Heart right ventricle (tissue), 16 donors: Measurements from ENCODE around the gene ATP6V0D1. TPM values are rescaled to one million over a fixed set of nuclear protein-coding genes. Genes with fewer than 3 reads are reported as not detected.

Experiments used
- ATAC-seq, 8 donors: fragments of 200-7000 bp; cut with Tn5 transposase; one replicate each; pipeline ENCODE4 v1.9.1; 2020; ENCODE audit warnings: mild to moderate bottlenecking in 8 of 8, moderate library complexity in 8 of 8, moderate number of reproducible peaks in 1 of 8
- DNase-seq, 2 donors: peaks; one replicate each; pipeline ENCODE4 v3.0.0-alpha.2; 2020
- H3K27ac ChIP-seq, 10 donors: fragments of 200-600 bp; sonication (generic) in 2 of 10; one replicate each; pipeline versions ENCODE4 v1.5.0 to v1.8.0; 2020 to 2022; ENCODE audit warnings: mild to moderate bottlenecking in 3 of 10
- H3K27me3 ChIP-seq, 7 donors: fragments of 200-600 bp; one replicate each; pipeline ENCODE4 v1.8.0; 2021 to 2022; ENCODE audit warnings: mild to moderate bottlenecking in 2 of 7
- H3K36me3 ChIP-seq, 9 donors: fragments of 200-600 bp; sonication (generic) in 1 of 9; one replicate each; pipeline versions ENCODE4 v1.5.0 to v1.8.0; 2020 to 2022; ENCODE audit warnings: mild to moderate bottlenecking in 2 of 9
- H3K4me1 ChIP-seq, 9 donors: fragments of 200-600 bp; sonication (generic) in 1 of 9; one replicate each; pipeline versions ENCODE4 v1.5.0 to v1.8.0; 2020 to 2022; ENCODE audit warnings: mild to moderate bottlenecking in 4 of 9
- H3K4me3 ChIP-seq, 10 donors: fragments of 200-600 bp; sonication (generic) in 2 of 10; one replicate each; pipeline versions ENCODE4 v1.5.0 to v1.8.0; 2020 to 2022; ENCODE audit warnings: mild to moderate bottlenecking in 7 of 10, moderate library complexity in 2 of 10
- H3K9me3 ChIP-seq, 11 donors: fragments of 200-600 bp in 10 of 11; sonication (generic) in 2 of 11; one replicate each; pipeline versions ENCODE4 v1.5.0 to v1.8.0; 2013 to 2022; ENCODE audit warnings: mild to moderate bottlenecking in 2 of 11, control low read depth in 1 of 11, moderate library complexity in 1 of 11
- WGBS, 2 donors: extraction: QIAGEN DNeasy Blood & Tissue Kit; methylation state at CpG; one replicate each; pipeline ENCODE4 v1.1.7; 2013; ENCODE audit warnings: inconsistent platforms in 1 of 2; 5-methylcytosine and 5-hydroxymethylcytosine counted together
- intact Hi-C, 10 donors: fragments of 100-400 bp; cut with DNase I; formaldehyde crosslinking; loops; one replicate each; pipeline versions ENCODE4 v1.11.1 to v1.14.2; 2022
- long read RNA-seq, 3 donors: library from polyadenylated mRNA; unstranded; transcript quantifications; one replicate each; pipeline ENCODE4 v2.0.0, GENCODE V29; 2020 to 2021
- polyA plus RNA-seq, 2 donors: library from polyadenylated mRNA; stranded (reverse); fragments of 200-250 nt; gene quantifications; one replicate each; pipeline ENCODE4 v1.2.3, GENCODE V29; 2013
- total RNA-seq, 10 donors: library from RNA; stranded (reverse); fragmentation: NEBNext Ultra II Directional in 3 of 10; extraction: Animal tissue kit (Norgen Biotek cat#: 25700) in 3 of 10; gene quantifications; one replicate each; pipeline versions ENCODE4 v1.2.1 to v1.2.4, GENCODE V29; 2021 to 2023
- TF ChIP-seq, protein P1 (sequence below), 9 donors: fragments of 200-600 bp; sonication (generic) in 2 of 9; IDR thresholded peaks; one replicate each; pipeline versions ENCODE4 v1.5.0 to v1.8.0; 2021 to 2022; ENCODE audit warnings: antibody characterized with exemption in 9 of 9, mild to moderate bottlenecking in 5 of 9, moderate library complexity in 1 of 9
- donor health status: Arrhythmogenic right ventricular cardiomyopathy.
- donor health status: ischemic (EF 13 %, LVEDD 7.1; RV severe dilation, severe dysfunction).
- donor health status: healthy with polysubstance abuse.
- donor health status: DM: no; HTN: yes; CAD: no.
- donor health status: DM: no; HTN: no; CAD: no.
- donor health status: ischemic (EF 25% LVEDD 6.9; RV normal size, moderate dysfunction).
- donor health status: ischemic (EF 25% LVEDD 5.7; RV mildly dilated, moderate dysfunction).
- donor health status: healthy.
- donor health status: DM: yes; HTN: yes; CAD: no.
- donor health status: Ischemic cardiomyopathy.
- donor health status: ischemic (EF 35%, LVEDD 5.7; RV mildly dilated, moderate dysfunction).
- donor health status: nonischemic (EF 11% LVEDD 7.7; RV severe dilation, severe dysfunction).
- donor health status: DM: yes; HTN: yes; CAD: no.
- donor health status: PGD.
- donor health status: ischemic (EF 29% LVEDD 5.4; RV normal size, mild dysfunction).
- donor health status: nonischemic (EF 23%, LVEDD 6.1; RV moderate dilation, normal function).

ATP6V0D1 gene
- 10 to 100 TPM; 57.4 to 84.7 (median 67.5) TPM for total RNA-seq
- 10 to 100 TPM; 12.8 to 73.3 TPM for polyA plus RNA-seq
- long read RNA-seq, donor 1, transcript ATP6V0D1-201 (8 exons, 1,716 nt), result major isoform, 111 of 125 reads
- long read RNA-seq, donor 1, partial matches to known transcripts, result 5 of 125 reads
- long read RNA-seq, donor 1, other reads (novel, unspliced or antisense), result 8 of 125 reads
- long read RNA-seq, donor 2, transcript ATP6V0D1-201 (8 exons, 1,716 nt), result major isoform, 107 of 117 reads
- long read RNA-seq, donor 2, partial matches to known transcripts, result 4 of 117 reads
- long read RNA-seq, donor 2, other reads (novel, unspliced or antisense), result 6 of 117 reads
- long read RNA-seq, donor 3, transcript ATP6V0D1-201 (8 exons, 1,716 nt), result major isoform, 251 of 263 reads
- long read RNA-seq, donor 3, partial matches to known transcripts, result 0 of 263 reads
- long read RNA-seq, donor 3, other reads (novel, unspliced or antisense), result 12 of 263 reads

DNA sequence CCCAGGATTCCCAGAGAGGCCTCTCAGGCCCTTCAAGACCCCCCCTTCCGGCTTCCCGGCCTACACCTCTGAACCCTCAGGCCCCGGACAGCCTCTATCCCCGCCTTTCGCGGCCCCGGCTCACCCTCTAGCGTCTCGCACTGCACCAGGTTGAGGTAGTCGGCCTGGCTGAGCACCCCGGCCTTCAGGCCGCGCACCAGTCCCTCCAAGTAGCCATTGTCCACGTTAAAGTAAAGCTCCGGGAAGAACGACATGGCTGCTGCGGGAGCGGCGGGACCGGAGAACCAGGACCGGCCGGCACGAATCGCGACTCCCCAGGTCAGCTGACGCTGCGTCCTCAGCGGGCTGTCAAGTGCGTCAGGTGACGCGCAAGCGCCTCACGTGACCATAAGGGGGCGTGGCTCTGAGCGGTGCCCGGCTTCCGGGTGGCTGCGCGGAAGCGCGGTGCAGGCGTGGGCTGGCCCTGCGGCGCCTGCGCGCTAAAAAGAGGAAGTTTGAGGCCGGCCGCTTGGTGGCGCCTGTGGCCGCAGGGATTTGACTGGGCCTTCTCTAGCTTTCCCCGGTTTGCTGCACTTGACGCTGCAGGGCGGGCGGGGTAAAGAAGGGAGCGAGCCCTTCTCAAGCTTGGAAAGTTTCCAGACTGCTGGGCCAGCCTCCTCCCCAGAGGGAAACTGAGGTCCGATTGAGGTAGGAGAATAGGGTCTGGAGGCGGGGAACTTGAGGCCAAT lies at the start of gene ATP6V0D1:
Gene ATP6V0D1, minus strand, starts transcription at position 325 of the 728 bp plus-strand sequence. Its CDS starts 71 bp downstream, at position 254.
- H3K4me3 ChIP-seq, result peak within 1 kb of the TSS; percentile 70 to 99 (median 90)
- peaks cover 0 to 23% (median 11%) of the 10 kb centered on the region in 9 donors for H3K36me3 ChIP-seq
- ATAC-seq (peak; percentile 96 to 98 (median 97)), DNase-seq (peak; percentile 98 to 99)
- no peaks in the 10 kb centered on the region for H3K27me3 ChIP-seq
- TF ChIP-seq, protein P1, sequence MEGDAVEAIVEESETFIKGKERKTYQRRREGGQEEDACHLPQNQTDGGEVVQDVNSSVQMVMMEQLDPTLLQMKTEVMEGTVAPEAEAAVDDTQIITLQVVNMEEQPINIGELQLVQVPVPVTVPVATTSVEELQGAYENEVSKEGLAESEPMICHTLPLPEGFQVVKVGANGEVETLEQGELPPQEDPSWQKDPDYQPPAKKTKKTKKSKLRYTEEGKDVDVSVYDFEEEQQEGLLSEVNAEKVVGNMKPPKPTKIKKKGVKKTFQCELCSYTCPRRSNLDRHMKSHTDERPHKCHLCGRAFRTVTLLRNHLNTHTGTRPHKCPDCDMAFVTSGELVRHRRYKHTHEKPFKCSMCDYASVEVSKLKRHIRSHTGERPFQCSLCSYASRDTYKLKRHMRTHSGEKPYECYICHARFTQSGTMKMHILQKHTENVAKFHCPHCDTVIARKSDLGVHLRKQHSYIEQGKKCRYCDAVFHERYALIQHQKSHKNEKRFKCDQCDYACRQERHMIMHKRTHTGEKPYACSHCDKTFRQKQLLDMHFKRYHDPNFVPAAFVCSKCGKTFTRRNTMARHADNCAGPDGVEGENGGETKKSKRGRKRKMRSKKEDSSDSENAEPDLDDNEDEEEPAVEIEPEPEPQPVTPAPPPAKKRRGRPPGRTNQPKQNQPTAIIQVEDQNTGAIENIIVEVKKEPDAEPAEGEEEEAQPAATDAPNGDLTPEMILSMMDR (IDR thresholded peaks at IDR 0.05), result peak; percentile 78 to 97 (median 87)
- WGBS, 2 donors, result 0% methylated on average over 57 of the region's 57 CpGs
- intact Hi-C loops, result loop anchor here in 1 of 10 donors (5.0 kb wide), 1 partner anchor 41 kb away; no protein-coding TSS in a partner anchor
- H3K4me1 ChIP-seq, result peaks cover 4 to 64% (median 48%) of the 10 kb centered on the region in 9 donors
- peak within 1 kb of the TSS; percentile 16 to 96 (median 88) for H3K27ac ChIP-seq
- H3K9me3 ChIP-seq, result no peaks in the 10 kb centered on the region

DNA sequence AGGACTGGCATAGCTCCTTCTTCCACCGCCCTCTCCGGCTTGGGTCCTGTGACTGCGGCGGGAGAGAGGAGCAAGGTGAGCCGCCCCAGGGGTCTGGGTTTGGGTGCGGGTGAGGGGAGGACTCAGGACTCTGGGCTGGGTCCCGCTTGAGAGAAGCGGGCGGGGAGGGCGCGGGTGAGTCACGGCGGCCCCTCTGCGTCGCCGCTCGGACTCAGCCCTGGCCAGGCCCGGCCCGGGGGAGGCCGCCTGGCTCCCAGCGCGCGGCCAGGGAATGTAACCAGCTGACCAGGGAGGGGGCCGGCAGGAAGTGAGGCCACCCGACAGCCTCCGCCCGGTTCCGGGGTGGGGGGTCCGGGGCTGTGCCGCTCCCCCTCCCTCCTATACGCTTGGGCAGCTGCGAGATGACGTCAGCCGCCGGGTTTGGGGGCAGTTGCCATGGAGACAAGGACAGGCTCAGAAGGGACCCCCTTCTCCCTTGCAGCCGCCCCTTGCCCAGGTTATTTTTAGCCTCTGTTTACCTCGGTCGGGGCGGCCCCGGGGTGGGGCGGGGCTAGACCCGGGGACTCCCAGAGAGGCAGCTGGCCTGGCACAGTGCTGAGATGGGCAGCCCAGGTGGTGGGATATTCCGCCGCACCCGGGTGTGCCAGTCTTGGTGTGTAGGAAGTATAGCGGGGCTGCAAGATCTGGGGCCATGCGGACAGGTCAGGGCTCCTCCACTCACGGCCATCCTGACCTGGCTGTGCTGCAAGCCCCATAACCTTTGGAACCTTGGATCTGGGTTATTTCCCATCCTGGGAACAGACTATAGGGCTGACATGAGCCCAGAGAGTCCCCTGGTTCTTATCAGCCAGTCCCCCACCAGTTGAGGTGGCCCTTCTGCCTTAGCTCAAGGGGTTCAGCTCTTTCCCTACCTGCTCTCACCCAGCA lies 49.3 kb upstream of the ATP6V0D1 start:
- no peaks in the 10 kb centered on the region for H3K27me3 ChIP-seq
- H3K4me3 ChIP-seq, result peak overlapping the region; percentile 77 to 99 (median 95)
- no peaks in the 10 kb centered on the region for H3K9me3 ChIP-seq
- ATAC-seq (peak; percentile 82 to 92 (median 87)), DNase-seq (peak; percentile 85 to 86)
- H3K27ac ChIP-seq, result peak overlapping the region; percentile 94 to 100 (median 98)
- intact Hi-C loops, result no loop called here
- peaks cover 13 to 86% (median 57%) of the 10 kb centered on the region in 9 donors for H3K4me1 ChIP-seq
- TF ChIP-seq, protein P1 (IDR thresholded peaks at IDR 0.05), result peak in 1 of 9 donors; percentile 9
- 2% methylated on average over 43 to 48 of the region's 48 CpGs for WGBS, 2 donors
- peaks cover 0 to 10% (median 0%) of the 10 kb centered on the region in 9 donors for H3K36me3 ChIP-seq

DNA sequence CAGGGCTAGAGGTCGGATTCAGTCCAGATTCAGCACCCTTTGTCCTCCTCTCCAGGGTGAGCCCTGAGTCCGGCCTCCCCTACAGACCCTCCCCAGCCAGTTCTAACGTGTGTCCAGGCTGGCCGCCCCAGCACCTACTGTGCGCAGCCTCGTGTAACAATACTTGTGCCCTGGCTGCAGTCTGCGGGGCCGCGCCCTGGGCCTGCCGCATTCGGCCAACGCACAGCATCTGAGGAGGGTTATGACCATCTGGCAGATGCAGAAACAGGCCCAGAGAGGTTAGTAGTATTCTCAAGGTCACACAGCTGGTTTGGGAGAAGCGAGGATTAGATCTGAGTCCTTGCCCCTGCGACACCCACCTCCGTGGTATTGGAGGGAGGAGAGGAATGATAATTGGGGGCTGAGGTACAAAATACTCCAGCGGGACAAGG lies 48.6 kb upstream of the ATP6V0D1 start:
- peaks cover 13 to 80% (median 55%) of the 10 kb centered on the region in 9 donors for H3K4me1 ChIP-seq

More for the DNA sequence above, 48.6 kb upstream of the ATP6V0D1 start:
- Histone ChIP-seq H3K27ac (peak overlapping the region; percentile 94 to 100 (median 98)), H3K36me3 (peaks cover 0 to 5% (median 0%) of the 10 kb centered on the region in 9 donors), H3K27me3 (no peaks in the 10 kb centered on the region), H3K4me3 (peak overlapping the region; percentile 77 to 99 (median 95)), H3K9me3 (no peaks in the 10 kb centered on the region)
- whole genome bisulfite sequencing, 2 donors, result 3 to 5% methylated on average over 16 of the region's 16 CpGs
- DNase-seq (no peak), ATAC-seq (peak; percentile 2 to 42 (median 14))
- intact Hi-C loops, result loop anchor here in 3 of 10 donors (10.0 kb wide), 2 partner anchors 315 to 405 kb away; partner anchors contain the start of genes CTRL (in 3 of the 3), PSMB10 (in 3 of the 3), CENPT (in 1 of the 3) and NUTF2 (in 1 of the 3)
- TF ChIP-seq, protein P1 (IDR thresholded peaks at IDR 0.05), result no peak
